Measurements from ENCODE around the gene TMTC1.

TMTC1 gene

GRCh38 chr12:29751676-29752075 is 32.1 kb downstream of the TMTC1 start:
- Histone ChIP-seq H3K36me3 (ENCODE audit: control insufficient read depth in 1 of 2, insufficient read depth in 2 of 2, low read depth in 1 of 2, low read length in 2 of 2) (peaks cover 0 to 87% of the 10 kb centered on the region in 2 experiments), H3K27me3 (ENCODE audit: control insufficient read depth in 1 of 2, insufficient read depth in 1 of 2, low read length in 2 of 2) (no peaks in the 10 kb centered on the region), H3K14ac (ENCODE audit: low read length in 2 of 2) (no peak overlapping the region), H3K27ac (ENCODE audit: low read length, poor library complexity, severe bottlenecking) (no peak overlapping the region), H3K23ac (ENCODE audit: low read length in 2 of 2) (no peak overlapping the region), H3K9ac (ENCODE audit: low read length) (no peak overlapping the region), H3K4me1 (ENCODE audit: control insufficient read depth, insufficient read depth, low read depth, low read length) (peaks cover 8% of the 10 kb centered on the region), H3K4me2 (ENCODE audit: low read length, poor library complexity, severe bottlenecking) (no peak overlapping the region), H4K91ac (ENCODE audit: low read length) (no peak overlapping the region), H2BK5ac (ENCODE audit: low read depth, low read length, poor library complexity, severe bottlenecking) (no peak overlapping the region), H4K8ac (ENCODE audit: low read length) (no peak overlapping the region), H3K4me3 (ENCODE audit: insufficient read depth in 1 of 2, low read depth in 1 of 2, low read length in 2 of 2) (no peak overlapping the region), H3K79me1 (replicated peaks; ENCODE audit: low read length, poor library complexity, severe bottlenecking) (no peaks in the 10 kb centered on the region), H2BK120ac (ENCODE audit: low read depth, low read length) (no peak overlapping the region), H3K18ac (ENCODE audit: low read depth in 1 of 2, low read length in 2 of 2) (no peak overlapping the region), H2AFZ (ENCODE audit: low read depth, low read length) (no peak overlapping the region), H2BK12ac (ENCODE audit: low read length in 2 of 2) (peak overlapping the region in 1 of 2 experiments; percentile 0), H3K9me3 (ENCODE audit: control insufficient read depth, low read length) (no peaks in the 10 kb centered on the region), H2BK15ac (ENCODE audit: low read depth, poor library complexity, severe bottlenecking) (no peak overlapping the region), H3K4ac (ENCODE audit: low read depth in 1 of 2, low read length in 2 of 2) (no peak overlapping the region), H2AK5ac (ENCODE audit: low read length, severe bottlenecking) (no peak overlapping the region)
- 90% methylated on average over 3 of the region's 6 CpGs for WGBS
- DNase-seq: no peak

DNA sequence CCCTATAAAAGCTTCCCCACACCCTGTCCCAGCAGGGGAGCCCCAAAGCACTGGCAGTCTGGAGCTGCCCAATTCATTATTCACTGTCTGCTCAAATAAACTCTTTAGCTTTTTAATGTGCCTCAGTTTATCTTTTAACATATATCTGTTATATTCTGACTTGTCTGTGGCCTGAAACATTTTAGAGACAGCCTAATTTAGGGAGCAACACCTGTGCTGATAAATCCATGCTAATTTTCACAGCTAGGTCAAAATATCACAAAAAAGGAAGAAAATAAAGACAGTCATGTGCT is 32.9 kb downstream of the TMTC1 start:
- H3K14ac ChIP-seq (ENCODE audit: low read length in 2 of 2): no peak overlapping the region
- H3K9ac ChIP-seq (ENCODE audit: low read length): no peak overlapping the region
- H2AFZ ChIP-seq (ENCODE audit: low read depth, low read length): no peak overlapping the region
- no peaks in the 10 kb centered on the region for H3K79me1 ChIP-seq (replicated peaks; ENCODE audit: low read length, poor library complexity, severe bottlenecking)
- H4K91ac ChIP-seq (ENCODE audit: low read length): no peak overlapping the region
- no peak overlapping the region for H2BK5ac ChIP-seq (ENCODE audit: low read depth, low read length, poor library complexity, severe bottlenecking)
- peaks cover 0 to 87% of the 10 kb centered on the region in 2 experiments for H3K36me3 ChIP-seq (ENCODE audit: control insufficient read depth in 1 of 2, insufficient read depth in 2 of 2, low read depth in 1 of 2, low read length in 2 of 2)
- H3K27me3 ChIP-seq (ENCODE audit: control insufficient read depth in 1 of 2, insufficient read depth in 1 of 2, low read length in 2 of 2): no peaks in the 10 kb centered on the region
- H3K9me3 ChIP-seq (ENCODE audit: control insufficient read depth, low read length): no peaks in the 10 kb centered on the region
- no peak overlapping the region for H4K8ac ChIP-seq (ENCODE audit: low read length)
- H3K4me1 ChIP-seq (ENCODE audit: control insufficient read depth, insufficient read depth, low read depth, low read length): peaks cover 8% of the 10 kb centered on the region
- no peak for DNase-seq
- no peak overlapping the region for H3K27ac ChIP-seq (ENCODE audit: low read length, poor library complexity, severe bottlenecking)
- H2BK12ac ChIP-seq (ENCODE audit: low read length in 2 of 2): no peak overlapping the region
- no peak overlapping the region for H3K18ac ChIP-seq (ENCODE audit: low read depth in 1 of 2, low read length in 2 of 2)
- no peak overlapping the region for H2BK15ac ChIP-seq (ENCODE audit: low read depth, poor library complexity, severe bottlenecking)
- no peak overlapping the region for H2BK120ac ChIP-seq (ENCODE audit: low read depth, low read length)
- H2AK5ac ChIP-seq (ENCODE audit: low read length, severe bottlenecking): no peak overlapping the region
- no peak overlapping the region for H3K23ac ChIP-seq (ENCODE audit: low read length in 2 of 2)
- no peak overlapping the region for H3K4me2 ChIP-seq (ENCODE audit: low read length, poor library complexity, severe bottlenecking)
- H3K4ac ChIP-seq (ENCODE audit: low read depth in 1 of 2, low read length in 2 of 2): no peak overlapping the region
- no peak overlapping the region for H3K4me3 ChIP-seq (ENCODE audit: insufficient read depth in 1 of 2, low read depth in 1 of 2, low read length in 2 of 2)

GRCh38 chr12:29750131-29750927 is 33.4 kb downstream of the TMTC1 start:
- Histone ChIP-seq H3K23ac (ENCODE audit: low read length in 2 of 2) (no peak overlapping the region), H3K79me1 (replicated peaks; ENCODE audit: low read length, poor library complexity, severe bottlenecking) (no peaks in the 10 kb centered on the region), H3K9me3 (ENCODE audit: control insufficient read depth, low read length) (no peaks in the 10 kb centered on the region), H2BK12ac (ENCODE audit: low read length in 2 of 2) (no peak overlapping the region), H3K9ac (ENCODE audit: low read length) (no peak overlapping the region), H2BK5ac (ENCODE audit: low read depth, low read length, poor library complexity, severe bottlenecking) (no peak overlapping the region), H4K8ac (ENCODE audit: low read length) (no peak overlapping the region), H3K14ac (ENCODE audit: low read length in 2 of 2) (no peak overlapping the region), H3K36me3 (ENCODE audit: control insufficient read depth in 1 of 2, insufficient read depth in 2 of 2, low read depth in 1 of 2, low read length in 2 of 2) (peaks cover 0 to 86% of the 10 kb centered on the region in 2 experiments), H3K18ac (ENCODE audit: low read depth in 1 of 2, low read length in 2 of 2) (no peak overlapping the region), H3K27me3 (ENCODE audit: control insufficient read depth in 1 of 2, insufficient read depth in 1 of 2, low read length in 2 of 2) (no peaks in the 10 kb centered on the region), H2BK15ac (ENCODE audit: low read depth, poor library complexity, severe bottlenecking) (no peak overlapping the region), H2AK5ac (ENCODE audit: low read length, severe bottlenecking) (peak overlapping the region; percentile 55), H3K4me1 (ENCODE audit: control insufficient read depth, insufficient read depth, low read depth, low read length) (peaks cover 8% of the 10 kb centered on the region), H3K4ac (ENCODE audit: low read depth in 1 of 2, low read length in 2 of 2) (no peak overlapping the region), H2BK120ac (ENCODE audit: low read depth, low read length) (no peak overlapping the region), H4K91ac (ENCODE audit: low read length) (no peak overlapping the region), H3K4me3 (ENCODE audit: insufficient read depth in 1 of 2, low read depth in 1 of 2, low read length in 2 of 2) (no peak overlapping the region), H2AFZ (ENCODE audit: low read depth, low read length) (no peak overlapping the region), H3K27ac (ENCODE audit: low read length, poor library complexity, severe bottlenecking) (peak overlapping the region; percentile 8), H3K4me2 (ENCODE audit: low read length, poor library complexity, severe bottlenecking) (no peak overlapping the region)
- 65% methylated on average over 1 of the region's 1 CpG for WGBS
- no peak for DNase-seq

DNA sequence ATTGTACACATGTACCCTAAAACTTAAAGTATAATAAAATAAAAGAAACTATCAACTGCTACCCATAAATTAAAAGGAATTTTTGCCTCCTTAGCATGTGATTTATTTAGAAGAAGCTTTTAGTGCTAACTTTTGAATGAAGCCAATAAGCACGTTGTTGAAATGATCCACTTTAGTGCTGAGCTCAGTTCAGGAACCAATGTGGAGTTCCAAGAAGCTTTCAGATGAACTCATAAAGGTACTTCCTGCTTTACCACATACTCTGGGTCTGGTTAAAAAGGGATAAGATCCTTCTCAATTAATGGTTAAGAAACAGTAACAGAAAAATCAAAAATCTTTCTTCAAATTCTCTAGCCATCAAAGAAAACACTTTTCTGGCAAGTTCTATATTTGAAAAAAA is 39.4 kb downstream of the TMTC1 start:
- H3K4me1 ChIP-seq (ENCODE audit: control insufficient read depth, insufficient read depth, low read depth, low read length): no peaks in the 10 kb centered on the region
- H3K27ac ChIP-seq (ENCODE audit: low read length, poor library complexity, severe bottlenecking): no peak overlapping the region
- H3K4me2 ChIP-seq (ENCODE audit: low read length, poor library complexity, severe bottlenecking): no peak overlapping the region
- H2BK120ac ChIP-seq (ENCODE audit: low read depth, low read length): no peak overlapping the region
- no peak overlapping the region for H2BK12ac ChIP-seq (ENCODE audit: low read length in 2 of 2)
- H3K4me3 ChIP-seq (ENCODE audit: insufficient read depth in 1 of 2, low read depth in 1 of 2, low read length in 2 of 2): no peak overlapping the region
- H4K8ac ChIP-seq (ENCODE audit: low read length): no peak overlapping the region
- H3K9me3 ChIP-seq (ENCODE audit: control insufficient read depth, low read length): no peaks in the 10 kb centered on the region
- H2AFZ ChIP-seq (ENCODE audit: low read depth, low read length): no peak overlapping the region
- H2BK15ac ChIP-seq (ENCODE audit: low read depth, poor library complexity, severe bottlenecking): no peak overlapping the region
- H3K36me3 ChIP-seq (ENCODE audit: control insufficient read depth in 1 of 2, insufficient read depth in 2 of 2, low read depth in 1 of 2, low read length in 2 of 2): peaks cover 0 to 30% of the 10 kb centered on the region in 2 experiments
- peak; percentile 48 for DNase-seq
- no peak overlapping the region for H2AK5ac ChIP-seq (ENCODE audit: low read length, severe bottlenecking)
- no peak overlapping the region for H2BK5ac ChIP-seq (ENCODE audit: low read depth, low read length, poor library complexity, severe bottlenecking)
- no peak overlapping the region for H3K14ac ChIP-seq (ENCODE audit: low read length in 2 of 2)
- H3K79me1 ChIP-seq (replicated peaks; ENCODE audit: low read length, poor library complexity, severe bottlenecking): no peaks in the 10 kb centered on the region
- 9% methylated on average over 1 of the region's 1 CpG for WGBS
- no peak overlapping the region for H3K23ac ChIP-seq (ENCODE audit: low read length in 2 of 2)
- H4K91ac ChIP-seq (ENCODE audit: low read length): no peak overlapping the region
- no peak overlapping the region for H3K4ac ChIP-seq (ENCODE audit: low read depth in 1 of 2, low read length in 2 of 2)
- H3K9ac ChIP-seq (ENCODE audit: low read length): peak overlapping the region; percentile 42
- H3K27me3 ChIP-seq (ENCODE audit: control insufficient read depth in 1 of 2, insufficient read depth in 1 of 2, low read length in 2 of 2): no peaks in the 10 kb centered on the region
- no peak overlapping the region for H3K18ac ChIP-seq (ENCODE audit: low read depth in 1 of 2, low read length in 2 of 2)

Data from mesenchymal stem cell (in vitro differentiated cells and primary cell).